ENCODE results near the gene PCSK5.

DNA sequence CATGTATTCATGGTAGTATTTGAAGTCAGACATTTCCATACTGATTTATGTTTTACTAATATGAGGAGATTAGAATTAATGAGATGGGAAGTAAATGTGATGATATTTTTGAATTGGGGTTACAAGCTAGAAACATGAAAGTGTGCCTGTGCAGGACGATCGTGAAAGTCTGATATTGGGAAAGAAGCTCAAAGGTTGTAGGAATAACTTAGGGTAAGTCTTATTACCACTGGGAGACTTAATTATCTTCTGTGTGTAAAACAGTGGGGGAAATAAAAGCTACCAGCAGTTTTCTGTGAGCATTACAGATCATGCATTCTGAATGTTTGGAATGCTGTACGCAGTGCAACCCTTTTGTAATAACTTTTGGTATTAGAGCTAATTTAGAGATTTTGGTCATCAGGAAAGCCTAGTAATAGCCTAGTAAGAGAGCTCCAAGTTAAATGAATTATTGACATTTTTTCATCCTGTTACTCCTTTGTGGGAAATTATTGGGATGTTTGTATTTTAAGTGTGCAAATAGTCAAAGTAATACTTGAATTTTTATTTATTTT is 153.9 kb downstream of the PCSK5 start:
- no peak for TF ChIP-seq GABPA (IDR thresholded peaks at IDR 0.05 in 1 of 2, conservative IDR thresholded peaks at IDR 0.05 in 1 of 2)
- TF ChIP-seq, protein P1, sequence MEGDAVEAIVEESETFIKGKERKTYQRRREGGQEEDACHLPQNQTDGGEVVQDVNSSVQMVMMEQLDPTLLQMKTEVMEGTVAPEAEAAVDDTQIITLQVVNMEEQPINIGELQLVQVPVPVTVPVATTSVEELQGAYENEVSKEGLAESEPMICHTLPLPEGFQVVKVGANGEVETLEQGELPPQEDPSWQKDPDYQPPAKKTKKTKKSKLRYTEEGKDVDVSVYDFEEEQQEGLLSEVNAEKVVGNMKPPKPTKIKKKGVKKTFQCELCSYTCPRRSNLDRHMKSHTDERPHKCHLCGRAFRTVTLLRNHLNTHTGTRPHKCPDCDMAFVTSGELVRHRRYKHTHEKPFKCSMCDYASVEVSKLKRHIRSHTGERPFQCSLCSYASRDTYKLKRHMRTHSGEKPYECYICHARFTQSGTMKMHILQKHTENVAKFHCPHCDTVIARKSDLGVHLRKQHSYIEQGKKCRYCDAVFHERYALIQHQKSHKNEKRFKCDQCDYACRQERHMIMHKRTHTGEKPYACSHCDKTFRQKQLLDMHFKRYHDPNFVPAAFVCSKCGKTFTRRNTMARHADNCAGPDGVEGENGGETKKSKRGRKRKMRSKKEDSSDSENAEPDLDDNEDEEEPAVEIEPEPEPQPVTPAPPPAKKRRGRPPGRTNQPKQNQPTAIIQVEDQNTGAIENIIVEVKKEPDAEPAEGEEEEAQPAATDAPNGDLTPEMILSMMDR (IDR thresholded peaks at IDR 0.05; ENCODE audit: low read depth, low read length, missing input control) = no peak
- TF ChIP-seq, protein P2, sequence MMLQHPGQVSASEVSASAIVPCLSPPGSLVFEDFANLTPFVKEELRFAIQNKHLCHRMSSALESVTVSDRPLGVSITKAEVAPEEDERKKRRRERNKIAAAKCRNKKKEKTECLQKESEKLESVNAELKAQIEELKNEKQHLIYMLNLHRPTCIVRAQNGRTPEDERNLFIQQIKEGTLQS (IDR thresholded peaks at IDR 0.05) = no peak
- no peak for TF ChIP-seq YY1 (IDR thresholded peaks at IDR 0.05)
- TF ChIP-seq RAD21 (IDR thresholded peaks at IDR 0.05) = no peak
- no peak for TF ChIP-seq TAF1 (conservative IDR thresholded peaks at IDR 0.05)
- TF ChIP-seq HNF4G (IDR thresholded peaks at IDR 0.05) = no peak
- TF ChIP-seq ZBTB33 (IDR thresholded peaks at IDR 0.05) = no peak
